Stimulated activated CD8-positive, alpha-beta memory T cell treated with anti-CD3 and anti-CD28 coated beads, Interleukin-12 subunit alpha, Interleukin-12 subunit beta, amount 100 ng/mL, for 4 hours (primary cell): ENCODE results near the gene SLC26A11.
A peak's percentile ranks its signal among the peaks of the same experiment; 100 is the strongest.

ENCODE experiments used
- DNase-seq: peaks from one replicate; pipeline ENCODE4 v3.0.0-alpha.2; 2020; ENCODE audit warnings: low read depth

Gene SLC26A11

GRCh38 chr17:80220054-80220735 is at the start of gene SLC26A11, which contains the start of gene SGSH:
Gene SLC26A11, plus strand, starts transcription at chr17:80220427. Its CDS starts 1,134 bp downstream, at chr17:80221561.
Gene SGSH, minus strand, starts transcription at chr17:80220333. Its CDS starts 20 bp downstream, at chr17:80220313.
- peak; percentile 23 for DNase-seq

GRCh38 chr17:80171681-80172080 is 48.5 kb upstream of the SLC26A11 start:
- no peak for DNase-seq

DNA sequence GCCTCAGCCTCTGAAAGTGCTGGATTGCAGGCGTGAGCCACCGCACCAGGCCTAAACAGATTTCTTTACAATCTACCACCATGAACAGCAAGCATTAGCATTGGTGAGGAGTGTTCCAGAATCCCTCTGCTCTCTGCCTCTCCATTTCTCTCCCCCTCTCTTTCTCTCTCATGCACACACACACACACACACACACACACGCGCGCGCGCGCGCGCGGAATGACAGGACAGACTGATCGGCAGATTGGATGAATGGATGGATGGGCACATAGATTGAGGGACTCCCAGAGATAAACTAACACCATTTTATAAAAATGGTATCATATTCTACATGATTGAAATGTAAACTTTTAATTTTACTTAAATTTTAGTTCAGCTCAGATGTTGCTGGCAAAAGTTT is 47.1 kb upstream of the SLC26A11 start:
- no peak for DNase-seq

DNA sequence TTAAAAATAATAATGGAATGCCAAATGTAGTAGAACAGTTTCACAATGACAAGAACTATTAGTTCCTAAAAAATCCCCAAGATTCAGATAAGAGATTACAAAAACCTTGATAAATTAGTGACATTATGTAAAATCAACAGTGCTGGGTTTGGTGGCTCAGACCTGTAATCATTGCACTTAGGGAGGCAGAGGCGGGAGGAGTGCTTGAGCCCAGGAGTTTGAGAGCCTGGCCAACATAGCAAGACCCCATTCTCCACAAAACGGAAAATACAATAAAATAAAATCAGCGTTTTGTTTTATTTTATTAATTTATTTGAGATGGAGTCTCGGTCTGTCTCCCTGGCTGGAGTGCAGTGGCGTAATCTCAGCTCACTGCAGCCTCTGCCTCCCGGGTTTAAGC is 46.3 kb upstream of the SLC26A11 start:
- DNase-seq, result no peak

DNA sequence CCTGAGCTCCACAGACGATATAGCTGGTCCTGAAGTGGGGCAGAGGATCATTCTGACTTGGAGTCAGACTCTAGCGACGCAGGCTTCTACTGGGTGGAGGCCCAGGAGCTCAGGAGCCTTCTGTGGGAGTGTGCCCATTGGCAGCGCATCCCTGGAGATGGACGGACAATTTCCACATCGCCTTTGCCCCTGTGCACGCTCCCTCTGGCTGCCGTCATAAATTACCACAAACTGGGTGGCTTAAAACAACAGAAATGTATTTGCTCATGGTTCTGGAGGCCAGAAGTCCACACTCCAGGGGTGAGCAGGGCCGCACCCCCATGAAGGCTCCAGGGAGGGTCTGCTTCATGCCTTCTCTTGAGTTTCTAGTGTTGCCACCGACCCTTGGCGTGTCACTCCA is 43.5 kb upstream of the SLC26A11 start:
- no peak for DNase-seq

- DNase-seq, result no peak
Observed at GRCh38 chr17:80177986-80178595, 42.1 kb upstream of the SLC26A11 start.

GRCh38 chr17:80180192-80180591 is 40.0 kb upstream of the SLC26A11 start:
- no peak for DNase-seq

- DNase-seq, result no peak
Observed at GRCh38 chr17:80181431-80181830, 38.8 kb upstream of the SLC26A11 start.

- no peak for DNase-seq
Observed at GRCh38 chr17:80182118-80182844, 37.9 kb upstream of the SLC26A11 start.

DNA sequence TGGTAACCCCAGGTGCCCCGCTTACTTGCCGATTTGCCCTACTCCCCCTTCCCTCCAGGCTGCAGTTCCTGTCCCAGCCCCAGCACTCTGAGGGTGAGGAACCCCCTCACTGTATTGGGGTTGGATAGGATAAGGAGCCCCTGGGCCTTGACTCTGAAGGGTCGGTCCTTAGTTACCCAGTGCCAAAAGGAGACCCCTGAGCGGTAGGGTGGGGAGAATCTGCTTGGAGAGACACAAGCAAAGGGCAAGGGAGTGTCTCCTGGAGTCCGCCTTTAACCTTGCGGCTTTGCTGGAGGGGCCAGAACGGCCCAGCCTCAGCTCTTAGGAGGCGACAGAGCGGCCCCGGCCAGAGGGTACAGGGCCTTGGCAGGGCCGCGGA is 37.4 kb upstream of the SLC26A11 start:
- no peak for DNase-seq

DNA sequence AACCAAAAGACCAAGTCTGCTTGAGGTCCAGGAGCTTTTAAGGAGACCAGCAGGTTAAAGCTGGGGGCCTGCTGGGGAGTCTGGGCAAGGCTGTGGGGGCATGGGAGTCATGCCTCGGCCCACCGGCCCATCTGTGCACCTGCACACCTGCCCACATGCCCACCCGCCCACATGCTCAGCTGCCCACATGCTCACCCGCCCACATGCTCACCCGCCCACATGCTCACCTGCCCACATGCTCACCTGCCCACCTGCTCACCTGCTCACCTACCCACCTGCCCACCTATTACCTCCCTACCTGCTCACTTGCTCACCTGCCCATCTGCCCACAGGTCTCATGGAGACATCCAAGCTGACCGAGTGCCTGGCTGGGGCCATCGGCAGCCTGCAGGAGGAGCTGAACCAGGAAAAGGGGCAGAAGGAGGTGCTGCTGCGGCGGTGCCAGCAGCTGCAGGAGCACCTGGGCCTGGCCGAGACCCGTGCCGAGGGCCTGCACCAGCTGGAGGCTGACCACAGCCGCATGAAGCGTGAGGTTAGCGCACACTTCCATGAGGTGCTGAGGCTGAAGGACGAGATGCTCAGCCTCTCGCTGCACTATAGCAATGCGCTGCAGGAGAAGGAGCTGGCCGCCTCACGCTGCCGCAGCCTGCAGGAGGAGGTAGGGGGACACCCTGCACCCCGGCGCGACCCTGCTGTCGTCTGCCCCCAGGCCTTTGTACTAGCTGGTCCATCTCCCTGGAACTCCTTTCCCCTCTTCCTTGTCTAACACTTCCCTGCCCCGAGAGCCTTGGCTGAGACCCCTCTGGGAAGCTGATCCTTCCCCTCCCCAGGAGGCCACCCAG is 36.4 kb upstream of the SLC26A11 start:
- DNase-seq, result no peak

GRCh38 chr17:80184423-80184714 is 35.9 kb upstream of the SLC26A11 start:
- no peak for DNase-seq

DNA sequence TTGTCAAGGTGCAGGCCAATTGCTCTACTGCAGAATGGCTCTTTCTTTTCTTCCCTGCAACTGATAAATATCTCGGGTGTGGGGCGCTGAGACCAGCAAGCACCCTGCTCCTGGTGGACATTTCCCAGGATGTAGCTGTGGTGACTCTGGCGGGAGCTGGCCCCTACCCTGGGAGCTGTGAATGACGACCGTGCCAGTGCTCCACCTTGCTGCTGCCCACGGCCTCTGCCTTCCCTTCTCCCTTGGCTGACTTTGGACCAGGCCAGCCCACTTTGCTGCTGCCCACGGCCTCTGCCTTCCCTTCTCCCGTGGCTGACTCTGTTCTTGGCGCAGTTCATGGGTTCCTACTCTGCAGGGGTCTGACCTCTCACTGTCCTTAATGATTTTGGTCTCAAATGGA is 34.3 kb upstream of the SLC26A11 start:
- no peak for DNase-seq

DNA sequence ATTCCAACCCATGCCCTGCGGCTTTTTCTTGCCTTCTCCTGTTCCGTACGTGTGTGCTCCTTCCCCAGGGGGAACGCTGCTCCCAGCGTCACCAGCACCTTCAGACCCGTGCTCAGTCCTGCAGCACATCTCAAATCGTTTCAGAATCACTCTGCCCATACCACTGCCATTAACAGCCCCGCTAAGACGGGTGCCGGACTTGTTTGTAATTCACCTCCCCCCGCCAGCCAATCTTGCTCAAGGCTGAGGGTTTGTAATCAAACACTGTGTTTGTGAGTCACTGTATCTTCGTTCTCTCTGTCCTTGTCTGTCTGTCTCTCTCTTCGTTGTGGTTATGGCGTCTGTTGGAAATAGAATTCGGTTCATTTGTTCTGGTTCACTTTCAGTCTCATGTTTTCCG is 33.1 kb upstream of the SLC26A11 start:
- no peak for DNase-seq

- DNase-seq, result no peak
Observed at GRCh38 chr17:80187515-80187941, 32.7 kb upstream of the SLC26A11 start.

- DNase-seq, result no peak
Observed at GRCh38 chr17:80189611-80190010, 30.6 kb upstream of the SLC26A11 start.

GRCh38 chr17:80190716-80191115 is 29.5 kb upstream of the SLC26A11 start:
- no peak for DNase-seq

DNA sequence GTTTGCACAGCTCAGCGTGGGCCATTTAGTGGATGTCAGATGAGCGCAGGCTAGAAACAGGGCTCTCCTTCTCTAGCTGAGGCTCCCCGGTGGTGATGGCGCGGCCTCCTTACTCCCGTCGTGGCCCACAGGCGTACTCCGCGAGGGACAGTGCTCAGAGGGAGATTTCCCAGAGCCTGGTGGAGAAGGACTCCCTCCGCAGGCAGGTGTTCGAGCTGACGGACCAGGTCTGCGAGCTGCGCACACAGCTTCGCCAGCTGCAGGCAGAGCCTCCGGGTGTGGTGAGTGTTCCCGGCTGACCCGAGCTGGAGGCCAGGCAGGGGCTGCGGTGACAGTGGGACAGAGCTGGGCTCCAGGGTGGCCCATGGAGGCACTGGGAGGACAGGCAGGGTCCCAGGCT is 29.0 kb upstream of the SLC26A11 start:
- DNase-seq, result no peak

DNA sequence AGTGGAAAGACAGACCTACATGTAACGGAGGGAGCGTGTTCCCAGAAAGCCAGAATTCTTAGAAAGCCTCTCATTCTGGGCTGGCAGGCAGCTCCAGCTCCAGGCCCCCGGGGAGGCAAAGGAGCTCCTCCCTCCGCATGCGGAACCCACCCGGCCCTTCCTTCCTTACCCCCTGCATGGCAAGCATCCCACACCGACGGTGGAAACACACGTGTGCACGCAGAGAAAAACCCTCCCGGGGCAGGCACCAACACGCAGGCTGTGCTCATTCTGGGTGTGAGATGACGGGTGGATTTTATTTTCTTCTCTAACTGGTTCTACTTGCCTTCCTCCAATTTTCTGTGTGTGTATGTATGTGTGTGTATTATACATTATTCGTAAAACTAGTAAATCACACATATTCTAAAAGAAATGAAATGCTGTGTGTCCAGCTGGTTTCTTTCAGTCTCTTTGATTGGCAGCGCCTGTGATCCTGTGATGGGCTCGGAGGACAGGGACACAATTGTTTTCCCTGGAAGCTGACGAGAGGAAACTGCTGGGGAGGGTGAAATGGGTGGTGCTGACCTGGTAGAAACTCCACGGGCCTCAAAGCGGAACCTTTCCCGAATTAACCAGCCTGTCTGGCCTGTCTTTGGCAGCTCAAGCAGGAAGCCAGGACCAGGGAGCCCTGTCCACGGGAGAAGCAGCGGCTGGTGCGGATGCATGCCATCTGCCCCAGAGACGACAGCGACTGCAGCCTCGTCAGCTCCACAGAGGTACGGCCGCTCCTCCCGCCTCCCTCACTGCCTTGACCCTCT is 28.2 kb upstream of the SLC26A11 start:
- no peak for DNase-seq

- no peak for DNase-seq
Observed at GRCh38 chr17:80195141-80195540, 25.1 kb upstream of the SLC26A11 start.

DNA sequence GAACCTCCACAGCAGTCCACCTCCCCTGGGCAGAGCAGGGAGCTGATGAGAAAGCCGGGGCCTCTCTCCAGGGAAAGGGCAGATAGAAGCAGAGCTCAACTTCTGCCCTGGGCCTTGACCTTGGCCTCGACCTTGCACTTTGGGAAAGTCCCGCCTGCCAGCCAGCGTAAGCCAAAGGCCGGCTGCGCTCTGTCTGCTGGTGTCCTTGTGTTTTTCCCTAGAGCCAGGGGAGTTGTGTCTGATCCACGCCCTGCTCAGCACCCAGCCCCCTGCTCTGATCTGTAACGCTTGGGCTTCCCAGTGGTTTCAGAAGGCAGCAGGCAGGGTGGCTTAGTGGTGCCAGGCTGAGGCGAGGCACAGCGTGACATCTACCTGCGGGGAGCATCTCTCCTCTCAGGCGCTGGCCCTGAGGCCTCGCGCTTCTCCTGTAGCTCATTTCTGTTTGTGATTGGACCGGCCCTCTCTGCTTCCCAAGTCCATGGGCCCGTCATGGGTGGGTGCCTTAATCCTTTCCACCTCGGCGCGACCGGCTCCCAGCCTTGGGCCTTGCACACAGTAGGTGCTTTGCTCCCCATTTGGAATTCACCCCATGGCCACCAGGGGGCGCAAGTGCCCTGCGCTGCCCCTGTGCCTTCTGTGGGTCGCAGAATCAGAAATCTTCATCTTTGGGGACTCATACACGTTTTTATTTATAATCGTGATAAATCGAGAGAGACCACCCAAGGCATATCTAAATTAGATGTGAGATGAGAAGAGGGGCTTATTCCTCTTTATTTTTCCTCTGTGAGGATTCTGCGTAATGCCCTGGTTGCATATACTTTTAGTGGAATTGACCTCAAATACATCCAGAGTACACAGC is 24.3 kb upstream of the SLC26A11 start:
- DNase-seq, result peak; percentile 24
